ENCODE results near the gene MAP3K7.
"Not testable (repeated sequence)": the region's sequence is repeated elsewhere in the genome, so short reads cannot be mapped to it uniquely, and the experiment has no call there.

Gene MAP3K7

GRCh38 chr6:90569223-90569622 lies 17.6 kb downstream of the MAP3K7 start:
- DNase-seq (ENCODE audit: low read depth) = no peak
- no peak overlapping the region for H3K4me3 ChIP-seq (ENCODE audit: control insufficient read depth, low read depth, low read length)
- TF ChIP-seq CTCF (IDR thresholded peaks at IDR 0.05; ENCODE audit: control insufficient read depth, insufficient read depth, low read depth, low read length, missing control alignments) = no peak

GRCh38 chr6:90567682-90568081 lies 19.2 kb downstream of the MAP3K7 start:
- not testable (repeated sequence) for H3K4me3 ChIP-seq (ENCODE audit: control insufficient read depth, low read depth, low read length); DNase-seq (ENCODE audit: low read depth)

- not testable (repeated sequence) for H3K4me3 ChIP-seq (ENCODE audit: control insufficient read depth, low read depth, low read length); DNase-seq (ENCODE audit: low read depth)
These were observed 24.5 kb downstream of the MAP3K7 start for GRCh38 chr6:90562341-90562740.

GRCh38 chr6:90559931-90560330 lies 26.9 kb downstream of the MAP3K7 start:
- TF ChIP-seq CTCF (IDR thresholded peaks at IDR 0.05; ENCODE audit: control insufficient read depth, insufficient read depth, low read depth, low read length, missing control alignments) = no peak
- DNase-seq (ENCODE audit: low read depth) = no peak
- no peak overlapping the region for H3K4me3 ChIP-seq (ENCODE audit: control insufficient read depth, low read depth, low read length)

GRCh38 chr6:90557006-90557405 lies 29.9 kb downstream of the MAP3K7 start:
- TF ChIP-seq CTCF (IDR thresholded peaks at IDR 0.05; ENCODE audit: control insufficient read depth, insufficient read depth, low read depth, low read length, missing control alignments) = no peak
- DNase-seq (ENCODE audit: low read depth) = no peak
- no peak overlapping the region for H3K4me3 ChIP-seq (ENCODE audit: control insufficient read depth, low read depth, low read length)

- TF ChIP-seq CTCF (IDR thresholded peaks at IDR 0.05; ENCODE audit: control insufficient read depth, insufficient read depth, low read depth, low read length, missing control alignments) = no peak
- DNase-seq (ENCODE audit: low read depth) = no peak
- H3K4me3 ChIP-seq (ENCODE audit: control insufficient read depth, low read depth, low read length) = no peak overlapping the region
These were observed 38.9 kb downstream of the MAP3K7 start for GRCh38 chr6:90547991-90548390.

- DNase-seq (ENCODE audit: low read depth) = no peak
- no peak for TF ChIP-seq CTCF (IDR thresholded peaks at IDR 0.05; ENCODE audit: control insufficient read depth, insufficient read depth, low read depth, low read length, missing control alignments)
- H3K4me3 ChIP-seq (ENCODE audit: control insufficient read depth, low read depth, low read length) = no peak overlapping the region
These were observed 39.8 kb downstream of the MAP3K7 start for GRCh38 chr6:90547079-90547478.

GRCh38 chr6:90545448-90545847 lies 41.4 kb downstream of the MAP3K7 start:
- DNase-seq (ENCODE audit: low read depth) = no peak
- no peak for TF ChIP-seq CTCF (IDR thresholded peaks at IDR 0.05; ENCODE audit: control insufficient read depth, insufficient read depth, low read depth, low read length, missing control alignments)
- no peak overlapping the region for H3K4me3 ChIP-seq (ENCODE audit: control insufficient read depth, low read depth, low read length)

All from AG09309 (cell line).